NCI-H748 (cell line): ENCODE measurements around the gene GALNT14.
"Not testable (repeated sequence)": the region's sequence is repeated elsewhere in the genome, so short reads cannot be mapped to it uniquely, and the experiment has no call there.

Source experiments
- DNase-seq: peaks from one replicate; lab custom pipeline; 2025; ENCODE audit not compliant: unreplicated experiment; lab: John Stamatoyannopoulos, UW

The GALNT14 gene, protein sequence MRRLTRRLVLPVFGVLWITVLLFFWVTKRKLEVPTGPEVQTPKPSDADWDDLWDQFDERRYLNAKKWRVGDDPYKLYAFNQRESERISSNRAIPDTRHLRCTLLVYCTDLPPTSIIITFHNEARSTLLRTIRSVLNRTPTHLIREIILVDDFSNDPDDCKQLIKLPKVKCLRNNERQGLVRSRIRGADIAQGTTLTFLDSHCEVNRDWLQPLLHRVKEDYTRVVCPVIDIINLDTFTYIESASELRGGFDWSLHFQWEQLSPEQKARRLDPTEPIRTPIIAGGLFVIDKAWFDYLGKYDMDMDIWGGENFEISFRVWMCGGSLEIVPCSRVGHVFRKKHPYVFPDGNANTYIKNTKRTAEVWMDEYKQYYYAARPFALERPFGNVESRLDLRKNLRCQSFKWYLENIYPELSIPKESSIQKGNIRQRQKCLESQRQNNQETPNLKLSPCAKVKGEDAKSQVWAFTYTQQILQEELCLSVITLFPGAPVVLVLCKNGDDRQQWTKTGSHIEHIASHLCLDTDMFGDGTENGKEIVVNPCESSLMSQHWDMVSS

DNA sequence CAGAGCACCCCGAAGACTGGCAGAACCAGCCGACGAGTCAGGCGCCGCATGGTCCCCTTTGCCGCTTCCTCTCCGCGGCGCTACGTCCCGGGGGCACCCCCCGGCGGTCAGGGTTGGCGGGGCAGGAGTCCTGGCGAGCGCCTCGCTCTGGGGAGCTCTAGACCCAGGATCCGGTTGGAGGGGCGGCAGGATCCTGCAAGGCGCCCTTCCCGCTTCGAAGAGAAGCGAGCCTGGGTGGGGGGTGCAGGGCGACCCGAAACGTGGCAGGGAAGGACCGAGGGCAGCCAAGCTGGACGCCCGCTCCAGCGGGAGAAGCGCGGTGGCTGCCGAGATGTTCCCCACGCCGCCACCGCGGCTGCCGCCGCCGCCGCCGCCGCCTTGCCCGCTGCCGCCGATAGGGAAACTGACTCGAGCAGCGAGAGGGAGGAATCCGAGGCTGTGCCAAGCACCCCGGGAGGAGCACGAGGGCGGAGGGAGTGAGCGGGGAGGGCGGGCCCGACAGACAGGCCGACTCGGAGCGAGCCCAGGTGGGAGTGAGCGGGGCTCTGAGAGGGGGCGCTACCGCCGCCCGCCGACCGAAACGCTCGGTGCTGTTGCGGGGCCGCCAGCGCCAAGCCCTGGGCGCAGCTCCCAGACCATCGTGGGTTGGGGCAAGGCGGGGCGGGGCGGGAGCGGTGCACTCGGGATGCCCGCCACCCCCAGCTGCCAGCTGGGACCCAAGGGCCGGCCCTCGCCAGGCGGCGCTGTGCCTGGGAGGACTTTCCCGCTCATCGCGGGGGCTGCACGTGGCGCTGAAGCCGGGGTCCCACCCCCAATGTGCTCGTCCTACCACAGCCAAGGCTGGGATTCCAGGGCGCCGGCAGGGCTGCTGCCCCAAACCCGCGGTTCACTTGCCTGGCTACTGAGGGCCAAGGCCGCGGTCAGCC, at the start of gene GALNT14:
Gene GALNT14, minus strand, starts transcription at position 404 of the 926 bp plus-strand sequence. Its CDS starts 354 bp downstream, at position 50.
- peak; percentile 48 for DNase-seq

DNA sequence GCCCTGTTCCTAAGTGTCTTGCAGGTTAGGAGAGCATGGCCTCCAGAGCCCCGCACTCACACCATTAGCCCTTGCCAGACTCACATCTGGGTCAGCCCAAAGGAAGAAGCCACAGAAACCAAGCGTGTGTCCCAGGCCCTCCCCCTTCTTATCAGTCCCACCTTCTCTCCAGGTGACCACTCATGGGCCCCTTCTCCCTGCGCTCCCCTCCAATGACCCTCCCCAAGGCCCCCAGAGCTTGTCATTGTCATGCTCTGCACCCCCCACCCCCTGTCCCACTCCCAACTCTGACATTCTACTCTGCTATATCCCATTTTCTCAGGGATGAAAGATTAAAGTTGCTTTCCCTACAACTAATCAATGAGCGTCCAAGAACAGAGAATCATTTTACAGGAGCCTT, 48.9 kb upstream of the GALNT14 start:
- no peak for DNase-seq

DNA sequence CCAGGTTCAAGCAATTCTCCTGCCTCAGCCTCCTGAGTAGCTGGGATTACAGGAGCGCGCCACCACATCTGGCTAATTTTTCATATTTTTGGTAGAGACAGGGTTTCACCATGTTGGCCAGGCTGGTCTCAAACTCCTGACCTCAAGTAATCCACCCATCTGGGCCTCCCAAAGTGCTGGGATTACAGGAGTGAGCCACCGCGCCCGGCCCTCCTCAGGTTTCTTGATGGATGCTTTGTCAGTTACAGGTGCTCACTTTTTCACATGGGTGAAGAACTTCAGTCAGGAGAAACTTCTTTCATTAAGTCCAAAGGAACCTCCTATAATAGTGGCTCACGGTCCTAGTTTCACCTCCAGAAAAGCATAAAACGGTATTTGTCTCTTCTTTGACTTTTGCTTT, 45.7 kb upstream of the GALNT14 start:
- DNase-seq: not testable (repeated sequence)

DNA sequence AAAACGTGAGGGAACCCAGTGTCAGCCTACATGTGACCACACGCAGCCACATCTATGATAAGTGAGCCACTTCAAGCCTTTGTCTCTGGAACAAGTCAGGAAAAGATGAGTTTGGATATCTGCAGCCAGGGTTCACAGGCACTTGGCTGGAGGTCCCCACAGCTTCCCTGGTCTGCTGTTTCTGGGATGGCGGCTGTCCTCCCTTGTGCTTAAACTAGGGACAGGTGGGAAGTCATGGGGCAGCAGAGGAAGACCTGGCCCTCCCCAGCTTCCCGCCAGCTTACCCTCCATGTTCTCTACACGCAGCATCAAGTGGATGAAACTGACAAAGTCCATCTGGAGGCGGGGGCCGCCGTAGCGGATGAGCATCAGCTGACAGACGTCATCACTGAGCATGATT, 38.5 kb upstream of the GALNT14 start:
- no peak for DNase-seq

DNA sequence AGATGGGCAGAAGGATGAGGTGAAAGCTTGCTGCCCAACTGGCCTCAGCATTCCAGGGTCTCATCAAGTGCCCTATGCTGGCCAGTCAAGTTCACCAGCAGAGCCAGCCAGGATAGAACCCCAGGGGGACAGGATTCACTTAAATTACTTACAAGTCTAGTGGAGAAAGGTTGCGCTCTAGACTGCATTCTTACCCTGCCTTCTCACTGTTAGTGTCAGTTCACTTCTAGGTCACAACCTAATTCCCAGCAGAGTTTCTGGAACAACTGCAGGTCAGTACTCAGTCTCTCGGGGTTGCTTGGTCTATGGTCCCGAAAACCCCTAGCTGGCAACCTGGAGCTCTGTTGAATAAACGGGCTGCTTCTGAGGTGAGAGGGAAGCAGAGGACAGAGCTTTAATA, 32.9 kb upstream of the GALNT14 start:
- no peak for DNase-seq

DNA sequence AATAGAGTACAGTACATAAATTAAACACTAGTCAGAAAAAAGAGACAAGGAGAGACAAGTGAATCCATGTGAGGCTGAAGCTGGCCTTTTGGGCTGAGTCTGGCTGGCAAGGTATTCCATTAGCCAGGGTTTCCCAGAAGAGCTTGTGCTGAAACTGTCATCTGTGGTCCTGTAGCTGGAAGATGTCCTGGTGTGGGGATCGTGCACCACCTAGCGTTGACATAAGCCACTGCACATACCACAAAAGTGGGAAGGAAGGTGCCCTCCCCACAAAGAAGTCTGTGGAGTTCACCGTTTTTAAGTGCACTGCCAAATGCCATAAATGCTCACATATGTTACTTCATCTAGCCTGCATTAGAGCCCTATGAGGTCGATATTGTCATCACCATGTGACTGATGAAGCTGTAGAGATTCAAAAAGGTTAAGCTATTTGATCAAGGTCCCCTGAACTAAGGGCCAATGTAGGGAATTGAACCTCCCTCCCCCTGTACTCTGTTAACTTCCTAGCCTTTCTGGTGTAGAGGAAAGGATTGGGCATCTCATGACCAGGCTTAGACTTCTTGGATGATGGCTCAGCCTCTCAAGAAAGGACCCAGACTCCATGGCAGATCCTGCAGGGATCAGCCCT, 31.9 kb upstream of the GALNT14 start:
- peak; percentile 28 for DNase-seq

DNA sequence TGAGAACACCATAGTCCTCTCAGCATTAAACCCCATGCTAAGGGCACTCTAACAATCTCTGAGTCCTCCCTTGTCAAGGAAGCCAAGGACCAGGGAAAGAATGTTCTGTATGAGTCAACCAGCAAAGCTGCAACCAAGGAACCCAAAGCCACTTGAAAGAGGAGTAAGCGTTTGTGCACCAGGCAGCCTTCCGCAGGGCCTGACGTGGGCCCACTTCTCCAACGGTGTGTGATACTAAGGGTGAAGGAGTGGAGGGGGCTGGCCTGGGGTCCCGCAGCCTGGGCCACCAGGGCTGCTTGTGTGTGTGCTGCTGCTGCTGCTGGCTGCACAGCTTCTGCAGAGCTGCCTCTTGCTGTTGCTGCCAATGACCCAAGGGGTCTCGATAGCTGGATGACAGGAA, 30.1 kb upstream of the GALNT14 start:
- no peak for DNase-seq

DNA sequence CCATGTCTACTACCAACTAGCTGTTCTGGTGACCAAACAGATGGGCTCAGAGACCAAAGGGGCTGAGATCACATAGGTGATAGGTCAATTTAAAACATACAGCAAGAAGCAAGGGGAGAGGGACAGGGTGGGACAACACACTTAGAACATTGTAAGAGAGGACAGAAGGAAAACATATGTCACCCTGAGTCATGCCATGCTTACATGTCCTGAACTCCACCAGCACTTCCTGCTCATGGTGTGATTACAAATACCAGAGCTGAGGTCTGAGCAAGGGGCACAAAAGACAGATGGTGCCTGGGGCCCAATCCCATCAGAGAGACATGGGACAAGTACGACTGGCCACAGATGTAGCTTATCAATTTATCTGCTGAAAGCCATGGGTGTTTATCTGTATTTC, 28.7 kb upstream of the GALNT14 start:
- no peak for DNase-seq

DNA sequence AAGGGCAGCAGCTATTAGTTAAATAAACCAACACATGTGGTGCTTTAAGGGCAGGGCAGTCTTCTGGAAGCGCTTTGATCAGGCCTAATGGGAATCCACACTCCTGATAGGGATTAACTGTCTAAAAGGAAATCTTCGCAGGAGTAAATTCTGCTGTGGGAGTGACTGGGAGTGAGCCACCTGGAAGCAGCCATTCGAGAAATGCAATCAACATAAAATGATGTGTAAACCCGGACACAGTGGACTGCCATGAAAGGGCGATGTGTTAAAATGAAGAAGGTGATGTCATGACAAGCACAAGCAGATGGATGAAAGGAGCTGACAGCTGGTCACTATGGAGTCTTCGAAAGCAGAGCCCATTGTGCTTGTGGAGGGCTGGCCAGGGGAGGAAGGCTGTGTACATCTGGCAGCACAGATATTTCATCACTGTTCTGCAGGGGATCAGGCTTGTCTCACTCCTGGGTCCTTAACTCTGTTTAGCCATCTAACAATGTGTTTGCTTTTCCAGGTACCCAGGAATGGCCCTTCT, 24.8 kb upstream of the GALNT14 start:
- no peak for DNase-seq

DNA sequence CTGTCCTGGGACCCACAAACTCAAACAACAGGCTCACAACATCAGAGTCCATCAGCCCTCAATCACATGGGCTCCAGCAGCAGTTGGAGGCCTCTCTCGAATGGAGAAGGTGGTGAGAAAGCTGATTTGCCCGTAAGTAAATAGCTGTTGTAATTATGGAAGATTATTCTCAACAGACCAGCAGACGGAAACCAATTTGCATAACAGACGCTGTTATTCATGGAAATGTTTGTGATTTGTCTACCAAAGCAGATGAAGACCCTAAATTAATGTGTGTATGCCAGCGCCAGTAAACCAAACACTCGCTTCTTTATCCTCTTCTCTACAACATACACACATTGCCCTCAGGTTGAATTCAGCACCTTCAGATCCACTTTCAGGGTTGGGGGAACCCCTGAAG, 23.4 kb upstream of the GALNT14 start:
- DNase-seq: no peak

DNA sequence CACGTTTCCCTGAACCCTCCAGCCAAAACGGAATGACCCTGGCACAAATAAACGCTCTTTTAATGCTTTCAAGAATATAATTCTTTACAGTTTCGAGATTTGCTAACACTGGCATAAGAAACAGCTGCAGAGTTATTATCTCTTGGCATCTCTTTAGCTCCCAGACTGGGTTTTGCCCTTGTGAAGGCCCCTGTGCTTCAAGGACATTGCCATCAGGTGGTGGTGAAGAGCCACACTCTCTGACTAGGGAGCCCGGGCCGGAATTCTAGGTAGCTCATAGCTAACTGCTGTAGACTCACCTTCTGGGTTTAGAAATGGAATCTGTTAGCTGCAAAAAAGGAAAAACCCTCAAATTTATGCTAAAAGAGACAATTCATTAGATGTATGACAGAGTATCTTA, 13.3 kb upstream of the GALNT14 start:
- no peak for DNase-seq

DNA sequence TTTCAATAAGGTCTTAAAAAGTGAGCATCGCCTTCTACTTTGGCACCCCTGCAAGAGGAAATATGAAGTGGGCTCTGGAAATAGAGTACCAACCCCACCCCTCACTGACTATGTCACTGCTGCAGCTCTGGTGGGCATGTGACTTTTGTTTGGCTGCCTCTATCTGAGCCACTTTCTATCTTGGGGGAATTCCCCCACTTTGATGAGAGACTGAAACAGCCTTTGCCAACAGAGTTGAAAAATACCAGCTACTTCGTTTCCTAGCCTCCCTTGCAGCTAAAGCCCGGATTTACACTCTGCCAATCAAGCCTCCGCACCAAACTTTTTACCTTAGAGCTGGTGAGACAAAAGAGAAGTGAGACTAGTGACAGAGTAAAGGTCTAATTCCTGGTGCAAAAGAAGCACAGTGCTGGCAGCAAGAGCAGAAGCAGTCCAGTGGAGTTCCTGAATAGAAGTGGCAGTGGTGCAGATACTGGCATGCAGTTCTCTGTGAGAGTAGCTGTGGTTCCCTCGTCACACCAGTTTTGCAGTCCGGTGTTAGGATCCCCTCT, 12.0 kb upstream of the GALNT14 start:
- DNase-seq: no peak

DNA sequence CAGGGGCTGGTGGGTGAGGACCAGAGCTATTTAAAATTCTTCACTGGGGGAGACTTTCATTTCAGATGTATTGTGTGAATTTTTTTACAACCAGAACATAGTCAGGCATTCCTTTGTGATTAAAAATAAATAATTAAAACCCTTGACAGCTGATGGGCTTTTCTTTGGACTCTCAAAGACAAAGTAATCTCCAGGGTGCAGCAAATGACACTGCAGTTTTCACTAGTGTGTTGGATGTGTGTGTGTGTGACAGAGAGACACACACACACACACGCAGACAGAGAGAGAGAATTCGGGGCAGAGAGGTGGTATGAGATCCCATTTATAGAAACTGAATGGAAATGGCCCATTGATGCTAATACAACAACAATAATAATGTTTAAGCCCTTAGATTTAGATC, 10.3 kb upstream of the GALNT14 start:
- no peak for DNase-seq

DNA sequence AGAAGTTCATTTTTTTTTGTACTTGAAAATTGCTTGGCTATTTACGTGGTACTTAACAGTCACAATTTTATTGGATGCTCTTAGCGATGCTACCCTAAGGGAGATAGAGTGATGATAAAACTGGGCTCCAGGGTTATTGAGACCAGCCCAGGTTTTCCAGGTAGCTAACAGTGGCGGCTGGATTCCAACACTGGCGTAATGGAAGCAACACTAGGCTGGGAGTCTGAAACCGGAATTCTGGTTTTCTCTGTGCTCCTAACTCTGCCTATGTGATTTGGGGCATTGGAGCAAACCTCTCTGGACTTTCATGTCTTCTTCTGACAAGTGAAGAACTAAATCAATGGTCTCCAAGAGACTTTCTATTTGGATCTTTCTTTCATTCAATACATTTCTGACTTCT, 9.4 kb upstream of the GALNT14 start:
- no peak for DNase-seq

DNA sequence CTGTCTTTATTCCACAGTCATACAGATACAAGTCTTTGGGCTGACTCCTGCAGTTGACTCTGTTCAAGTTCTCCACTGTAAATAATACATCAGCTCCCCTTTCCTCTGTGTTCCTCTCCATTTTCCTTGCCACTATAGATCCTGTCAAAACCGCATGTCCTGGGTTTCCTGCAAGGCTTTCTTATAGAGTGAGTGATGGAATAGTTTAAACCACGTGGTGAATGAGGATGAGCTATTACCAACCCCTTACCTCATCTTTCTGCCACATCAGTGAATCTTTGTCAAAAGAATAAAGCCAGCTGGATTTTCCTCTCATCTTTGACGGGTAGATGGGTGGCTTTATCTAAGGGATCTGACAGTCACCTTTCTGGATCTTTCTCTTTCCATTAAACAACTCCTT, 3.9 kb upstream of the GALNT14 start:
- no peak for DNase-seq

DNA sequence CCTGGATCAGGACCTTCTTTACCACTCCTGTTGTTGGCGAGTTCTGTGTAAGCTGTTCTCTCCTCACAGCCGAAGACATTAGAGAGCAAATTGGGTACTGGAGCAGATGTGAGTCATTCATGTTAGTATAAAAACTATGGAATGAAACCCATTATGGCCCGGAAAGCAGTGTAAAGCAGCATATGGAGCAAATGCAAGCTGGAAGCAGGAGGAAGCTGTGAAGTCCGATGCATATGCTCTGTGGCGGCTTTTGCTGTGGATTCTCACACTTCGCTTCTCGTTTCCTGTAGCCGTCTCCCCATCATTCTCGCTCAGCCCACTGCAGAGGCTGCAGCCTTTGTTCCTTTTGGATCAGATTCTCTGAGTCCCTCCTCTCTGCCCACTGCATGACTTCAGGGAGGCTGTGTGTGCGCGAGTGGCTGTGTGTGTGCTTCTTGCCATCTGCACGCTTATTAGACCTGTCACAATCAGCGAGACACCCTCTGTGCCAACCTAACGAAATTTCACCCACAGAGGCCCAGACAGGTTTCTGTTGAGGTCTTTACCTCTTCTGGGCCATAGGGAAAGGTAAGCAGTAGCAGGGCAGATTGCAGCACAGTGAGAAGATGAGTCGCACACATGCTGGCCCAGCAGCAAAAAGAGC, 3.3 kb upstream of the GALNT14 start:
- DNase-seq: no peak

DNA sequence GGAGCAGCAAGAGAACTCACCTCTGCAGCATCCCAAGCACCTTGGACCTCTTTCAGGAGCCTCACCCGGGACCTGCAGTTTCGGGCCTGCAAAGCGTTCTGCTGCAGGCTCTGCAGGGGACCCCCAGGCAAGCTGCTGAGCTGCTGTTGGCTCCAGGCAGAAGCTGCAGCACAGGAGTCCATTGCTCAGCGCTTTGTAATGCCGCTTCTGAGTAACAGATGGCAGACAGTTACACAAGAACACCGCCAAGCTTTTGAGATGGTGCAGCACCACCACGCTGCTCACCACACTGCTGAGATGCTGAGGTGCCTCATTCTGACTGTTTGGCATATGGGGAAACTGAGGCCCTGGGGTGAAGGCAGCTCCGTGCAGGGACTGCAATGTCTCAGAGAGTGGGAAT, 1.9 kb upstream of the GALNT14 start:
- no peak for DNase-seq

DNA sequence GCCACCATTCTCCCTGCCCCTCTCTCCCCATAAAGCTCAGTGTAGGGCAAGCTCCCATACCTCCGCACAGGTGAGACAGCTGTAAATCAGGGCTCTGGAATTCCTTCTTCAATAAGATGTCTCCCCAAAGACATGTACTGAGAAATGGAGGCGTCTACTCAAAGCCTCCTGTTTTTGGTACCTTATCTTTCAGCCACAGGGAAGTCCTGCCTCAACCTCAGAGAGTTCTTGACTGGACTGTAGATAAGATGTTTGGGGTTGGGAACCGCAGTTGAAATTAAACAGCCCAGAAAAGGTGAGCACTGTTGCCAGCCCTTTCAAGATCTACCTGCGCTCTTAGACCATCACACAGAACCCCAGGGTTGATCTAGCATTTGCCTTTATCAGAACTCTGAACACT, 1.4 kb upstream of the GALNT14 start:
- no peak for DNase-seq

DNA sequence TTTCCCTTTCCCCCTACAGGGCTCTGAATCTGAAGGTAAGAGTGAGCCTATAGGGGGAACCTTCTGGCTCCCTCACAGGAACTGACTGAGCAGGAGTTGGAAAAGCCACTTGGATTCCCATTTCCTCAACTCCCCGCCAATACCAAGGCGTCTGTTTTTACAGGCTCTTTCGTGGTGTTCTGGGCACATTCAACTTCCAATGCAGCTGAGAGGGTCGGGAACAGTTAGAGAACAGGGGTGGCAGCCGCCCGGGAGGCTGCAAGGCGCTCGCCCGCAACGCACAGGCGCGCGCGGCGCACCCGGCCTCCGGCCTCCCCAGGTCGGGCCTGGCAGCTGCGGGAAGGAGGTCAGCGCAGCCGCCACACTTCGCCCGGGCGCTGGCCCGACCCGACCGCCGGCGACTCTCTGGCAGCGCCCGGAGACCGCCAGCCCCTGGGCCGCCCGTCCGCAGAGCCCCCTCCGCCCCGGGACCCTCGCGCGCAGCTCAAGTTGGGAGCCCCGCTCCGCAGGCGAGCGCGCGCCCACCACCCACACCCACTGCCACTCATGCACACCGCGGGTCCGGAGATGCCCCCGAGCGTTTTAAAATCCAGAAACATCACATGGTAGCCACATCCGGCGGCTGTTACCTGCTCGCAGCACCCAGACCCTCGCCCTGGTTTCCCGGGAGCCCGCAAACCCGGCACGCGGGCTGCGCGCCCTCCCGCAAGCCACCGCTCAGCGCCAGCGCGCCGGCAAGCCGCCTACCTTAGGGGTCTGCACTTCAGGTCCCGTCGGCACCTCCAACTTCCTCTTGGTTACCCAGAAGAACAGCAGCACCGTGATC, 816 bp downstream of the GALNT14 start:
- no peak for DNase-seq
